ENCODE data around the gene PABPC1L2A. TPM values are rescaled to one million over a fixed set of nuclear protein-coding genes. Genes with fewer than 3 reads are reported as not detected.
"Not testable (repeated sequence)": the region's sequence is repeated elsewhere in the genome, so short reads cannot be mapped to it uniquely, and the experiment has no call there.

The PABPC1L2A gene
- polyA plus RNA-seq (ENCODE audit: insufficient read length in 3 of 3), result not detected
- long read RNA-seq, donor 1, result 0 reads
- long read RNA-seq, donor 2, result 0 reads
- long read RNA-seq, donor 3, result 0 reads
- long read RNA-seq, donor 4, result 0 reads
- long read RNA-seq, donor 5, result 0 reads
- long read RNA-seq, donor 6, result 0 reads
- long read RNA-seq, donor 7, result 0 reads
- long read RNA-seq, donor 8, result 0 reads
- long read RNA-seq, donor 9, result 0 reads
- long read RNA-seq, donor 10, result 0 reads
- long read RNA-seq, donor 11, result 0 reads
- long read RNA-seq, donor 12, result 0 reads
- long read RNA-seq, donor 13, result 0 reads
- long read RNA-seq, donor 14, result 0 reads
- long read RNA-seq, donor 15, result 0 reads
- long read RNA-seq, donor 16, result 0 reads

DNA sequence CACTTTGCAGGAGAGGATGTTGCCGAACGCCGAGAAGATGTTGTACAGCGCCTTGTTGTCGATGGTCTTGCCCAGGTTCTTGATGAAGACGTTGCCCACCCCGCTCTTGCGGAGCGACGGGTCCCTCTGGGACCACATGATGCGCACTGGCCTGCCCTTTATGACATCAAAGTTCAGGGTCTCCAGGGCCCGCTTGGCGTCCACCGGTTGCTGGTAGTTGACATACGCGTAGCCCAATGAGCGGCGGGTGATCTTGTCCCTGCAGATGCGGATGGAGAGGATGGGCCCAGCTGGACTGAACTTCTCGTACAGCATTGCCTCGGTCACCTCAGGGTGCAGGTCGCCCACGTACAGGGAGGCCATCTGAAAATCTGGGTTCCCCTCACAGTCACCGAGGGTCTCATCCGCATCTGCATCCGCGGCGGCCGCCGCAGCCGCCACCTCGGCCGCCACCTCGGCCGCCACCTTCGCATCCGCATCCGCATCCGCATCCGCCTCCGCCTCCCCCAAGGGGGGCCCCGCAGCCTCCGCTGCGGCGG, at the start of gene PABPC1L2A:
PABPC1L2A (minus strand) TSS at position 489 of the 539 bp plus-strand sequence; CDS start at position 363, 126 bp downstream.
- not testable (repeated sequence) for DNase-seq (ENCODE audit: extremely low read depth in 1 of 11, low read depth in 9 of 11, low spot score in 4 of 11)

DNA sequence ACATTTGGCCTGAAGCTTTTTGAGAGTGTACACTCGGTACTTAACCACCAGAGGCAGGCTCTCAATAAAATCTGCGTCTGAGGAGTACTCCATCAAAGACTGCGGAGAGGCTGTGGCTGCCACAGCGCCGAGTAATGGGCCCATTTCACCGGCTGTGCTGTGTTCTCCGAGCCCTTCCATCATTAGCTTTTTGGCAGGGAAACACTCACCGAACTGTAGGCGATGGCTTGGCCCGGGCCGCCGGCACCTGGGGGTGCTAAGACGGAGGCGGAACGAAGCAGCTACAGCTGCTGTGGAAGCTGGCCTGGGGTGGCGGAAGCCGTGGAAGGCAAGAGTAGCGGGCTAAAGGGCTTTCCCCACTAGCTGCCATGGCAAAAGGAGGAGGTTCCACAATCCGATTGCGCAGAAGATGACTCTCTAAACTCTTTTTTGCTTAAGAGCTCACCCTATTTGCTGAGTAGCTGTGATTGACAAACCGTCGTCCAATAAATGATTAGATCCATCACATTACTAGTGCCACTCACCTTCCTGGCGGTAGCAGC, 48.5 kb upstream of the PABPC1L2A start:
- DNase-seq (ENCODE audit: extremely low read depth in 1 of 11, low read depth in 9 of 11, low spot score in 4 of 11), result peak in 4 of 11 donors; percentile 0 to 9 (median 3)

DNA sequence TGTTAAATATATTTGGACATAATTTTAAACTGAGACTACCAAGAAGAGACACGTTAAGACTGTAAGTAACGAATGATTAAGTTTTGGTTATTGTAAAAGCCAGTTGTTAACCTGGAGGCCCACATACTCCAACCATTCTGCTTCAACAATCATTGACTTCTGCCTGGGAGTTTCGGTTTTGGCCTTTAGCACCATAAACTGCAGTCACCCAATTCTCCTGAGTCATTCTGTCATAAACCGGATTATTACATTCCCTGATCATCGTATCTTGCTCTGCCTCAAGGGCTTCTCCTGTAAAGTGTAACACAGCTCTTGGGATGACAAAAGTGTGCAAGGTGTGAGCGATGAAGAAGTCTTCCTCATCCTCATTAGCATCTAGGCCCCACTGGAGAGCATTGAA, 46.9 kb upstream of the PABPC1L2A start:
- DNase-seq (ENCODE audit: extremely low read depth in 1 of 11, low read depth in 9 of 11, low spot score in 4 of 11), result no peak

DNA sequence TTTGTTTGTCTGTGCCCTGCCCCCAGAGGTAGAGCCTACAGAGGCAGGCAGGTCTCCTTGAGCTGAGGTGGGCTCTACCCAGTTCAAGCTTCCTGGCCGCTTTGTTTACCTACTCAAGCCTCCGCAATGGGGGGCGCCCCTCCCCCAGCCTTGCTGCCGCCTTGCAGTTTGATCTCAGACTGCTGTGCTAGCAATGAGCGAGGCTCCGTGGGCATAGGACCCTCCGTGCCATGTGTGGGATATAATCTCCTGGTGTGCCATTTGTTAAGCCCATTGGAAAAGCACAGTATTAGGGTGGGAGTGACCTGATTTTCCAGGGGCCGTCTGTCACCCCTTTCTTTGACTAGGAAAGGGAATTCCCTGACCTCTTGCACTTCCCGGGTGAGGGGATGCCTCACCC, 20.2 kb upstream of the PABPC1L2A start:
- not testable (repeated sequence) for DNase-seq (ENCODE audit: extremely low read depth in 1 of 11, low read depth in 9 of 11, low spot score in 4 of 11)

DNA sequence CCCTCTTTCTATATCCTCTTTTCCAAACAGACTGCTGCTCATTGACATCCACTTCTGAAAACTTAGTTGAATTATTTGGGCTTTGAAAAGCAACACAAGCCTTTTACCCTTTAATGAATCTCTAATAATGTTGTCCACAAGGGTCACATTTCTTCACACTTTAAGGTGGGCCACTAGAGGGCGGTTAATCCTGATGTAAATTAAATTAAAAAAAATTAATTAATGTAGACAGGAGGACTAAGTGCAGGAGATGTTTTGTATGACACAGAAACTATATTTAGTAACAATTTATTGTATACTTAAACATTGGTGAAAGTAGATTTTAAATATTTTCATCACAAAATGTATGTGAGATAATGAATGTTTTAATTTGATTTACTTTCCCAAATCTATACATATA, 7.5 kb upstream of the PABPC1L2A start:
- not testable (repeated sequence) for DNase-seq (ENCODE audit: extremely low read depth in 1 of 11, low read depth in 9 of 11, low spot score in 4 of 11)

DNA sequence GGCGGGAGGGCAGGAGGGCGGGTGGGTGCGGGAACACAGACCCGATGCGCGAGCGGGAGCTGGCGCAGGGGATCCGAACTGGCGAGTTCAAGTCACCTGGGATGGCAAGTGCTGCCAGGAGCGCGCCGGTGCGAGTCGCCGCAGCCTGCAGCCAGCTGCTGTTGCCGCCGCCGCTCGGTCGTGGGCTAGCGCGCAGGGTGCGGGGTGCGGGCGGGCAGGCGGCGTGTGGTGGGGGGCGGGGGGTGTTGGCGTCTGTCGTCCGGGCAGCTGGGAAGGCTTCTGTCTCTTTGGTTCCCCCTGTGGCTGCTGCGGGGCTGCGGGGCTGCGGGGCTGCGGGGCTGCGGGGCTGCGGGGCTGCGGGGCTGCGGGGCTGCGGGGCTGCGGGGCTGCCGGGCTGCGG, 572 bp upstream of the PABPC1L2A start:
- DNase-seq (ENCODE audit: extremely low read depth in 1 of 11, low read depth in 9 of 11, low spot score in 4 of 11), result not testable (repeated sequence)

DNA sequence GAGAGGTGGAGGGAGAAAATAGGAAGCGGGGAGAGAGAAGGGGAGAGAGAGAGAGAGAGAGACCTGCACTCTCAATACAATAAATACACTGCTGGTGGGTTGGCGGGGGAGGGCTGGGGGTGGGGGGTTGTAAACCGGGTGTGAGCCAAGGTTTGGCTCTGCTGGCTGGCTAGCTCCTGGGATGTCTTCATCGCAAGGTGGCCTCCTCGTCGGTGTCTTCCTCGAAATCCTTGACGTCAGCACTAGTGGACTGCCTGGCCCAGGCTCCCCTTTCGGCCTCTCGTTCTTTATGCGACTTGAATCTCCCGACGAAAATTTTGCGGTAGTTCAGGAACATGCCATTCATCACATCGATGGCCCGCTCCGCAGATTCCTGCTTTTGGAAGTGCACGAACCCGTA, 715 bp downstream of the PABPC1L2A start:
- DNase-seq (ENCODE audit: extremely low read depth in 1 of 11, low read depth in 9 of 11, low spot score in 4 of 11), result not testable (repeated sequence)

DNA sequence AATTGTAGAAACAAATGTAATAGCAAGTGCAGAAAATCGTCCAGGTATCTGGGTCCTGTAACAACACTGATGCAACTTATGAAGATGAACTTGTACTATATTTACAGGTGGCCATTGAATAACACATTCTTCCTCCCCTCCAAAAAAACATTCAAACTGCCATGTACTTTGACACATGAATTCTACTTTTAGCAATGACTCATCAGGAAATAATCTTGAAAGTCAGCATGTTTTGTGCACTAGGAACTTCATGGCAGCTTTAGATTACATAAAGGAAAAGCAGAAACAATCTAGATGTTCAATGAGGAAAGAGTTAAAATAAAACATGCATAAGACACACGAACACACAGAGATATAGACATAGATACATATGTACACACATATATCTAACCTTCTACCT, 2.5 kb downstream of the PABPC1L2A start:
- DNase-seq (ENCODE audit: extremely low read depth in 1 of 11, low read depth in 9 of 11, low spot score in 4 of 11), result no peak

DNA sequence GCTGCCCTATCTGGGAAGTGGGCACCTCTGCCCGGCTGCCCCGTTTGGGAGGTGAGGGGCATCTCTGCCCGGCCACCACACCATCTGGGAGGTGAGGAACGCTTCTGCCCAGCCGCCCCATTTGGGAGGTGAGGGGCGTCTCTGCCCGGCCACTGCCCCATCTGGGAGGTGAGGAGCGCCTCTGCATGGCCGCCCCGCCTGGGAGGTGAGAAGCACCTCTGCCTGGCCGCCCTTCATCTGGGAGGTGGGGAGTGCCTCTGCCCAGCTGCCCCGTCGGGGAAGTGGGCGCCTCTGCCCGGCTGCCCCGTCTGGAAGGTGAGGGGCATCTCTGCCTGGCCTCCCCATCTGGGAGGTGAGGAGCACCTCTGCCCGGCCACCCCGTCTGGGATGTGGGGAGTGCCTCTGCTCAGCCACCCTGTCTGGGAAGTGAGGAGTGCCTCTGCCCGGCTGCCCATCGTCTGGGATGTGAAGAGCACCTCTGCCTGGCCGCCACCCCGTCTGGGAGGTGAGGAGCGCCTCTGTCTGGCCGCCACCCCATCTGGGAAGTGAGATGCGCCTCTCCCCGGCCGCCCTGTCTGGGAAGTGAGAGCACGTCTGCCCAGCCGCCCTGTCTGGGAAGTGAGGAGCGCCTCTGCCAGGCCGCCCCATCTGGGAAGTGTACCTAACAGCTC, 9.8 kb downstream of the PABPC1L2A start:
- no peak for DNase-seq (ENCODE audit: extremely low read depth in 1 of 11, low read depth in 9 of 11, low spot score in 4 of 11)

DNA sequence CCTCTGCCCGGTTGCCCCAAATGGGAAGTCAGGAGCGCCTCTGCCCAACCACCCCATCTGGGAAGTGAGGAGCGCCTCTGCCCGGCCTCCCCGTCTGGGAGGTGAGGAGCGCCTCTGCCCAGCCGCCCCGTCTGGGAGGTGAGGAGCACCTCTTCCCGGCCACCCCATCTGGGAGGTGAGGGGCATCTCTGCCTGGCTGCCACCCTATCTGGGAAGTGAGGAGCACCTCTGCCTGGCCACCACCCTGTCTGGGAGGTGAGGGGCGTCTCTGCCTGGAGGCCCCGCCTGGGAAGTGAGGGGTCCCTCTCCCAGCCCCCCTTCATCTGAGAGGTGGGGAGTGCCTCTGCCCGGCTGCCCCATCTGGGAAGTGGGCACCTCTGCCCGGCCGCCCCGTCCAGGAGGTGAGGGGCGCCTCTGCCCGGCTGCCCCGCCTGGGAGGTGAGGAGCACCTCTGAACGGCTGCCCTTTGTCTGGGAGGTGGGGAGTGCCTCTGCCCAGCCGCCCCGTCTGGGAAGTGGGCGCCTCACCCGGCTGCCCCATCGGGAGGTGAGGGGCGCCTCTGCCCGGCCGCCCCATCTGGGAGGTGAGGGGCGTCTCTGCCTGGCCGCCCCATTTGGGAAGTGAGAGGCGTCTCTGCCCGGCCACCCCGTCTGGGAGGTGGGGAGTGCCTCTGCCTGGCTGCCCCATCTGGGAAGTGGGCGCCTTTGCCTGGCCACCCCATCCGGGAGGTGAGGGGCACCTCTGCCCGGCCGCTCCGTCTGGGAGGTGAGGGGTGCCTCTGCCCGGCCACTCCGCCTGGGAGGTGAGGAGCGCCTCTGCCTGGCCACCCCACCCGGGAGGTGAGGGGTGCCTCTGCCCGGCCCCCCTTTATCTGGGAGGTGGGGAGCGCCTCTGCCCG, 10.6 kb downstream of the PABPC1L2A start:
- DNase-seq (ENCODE audit: extremely low read depth in 1 of 11, low read depth in 9 of 11, low spot score in 4 of 11), result no peak

DNA sequence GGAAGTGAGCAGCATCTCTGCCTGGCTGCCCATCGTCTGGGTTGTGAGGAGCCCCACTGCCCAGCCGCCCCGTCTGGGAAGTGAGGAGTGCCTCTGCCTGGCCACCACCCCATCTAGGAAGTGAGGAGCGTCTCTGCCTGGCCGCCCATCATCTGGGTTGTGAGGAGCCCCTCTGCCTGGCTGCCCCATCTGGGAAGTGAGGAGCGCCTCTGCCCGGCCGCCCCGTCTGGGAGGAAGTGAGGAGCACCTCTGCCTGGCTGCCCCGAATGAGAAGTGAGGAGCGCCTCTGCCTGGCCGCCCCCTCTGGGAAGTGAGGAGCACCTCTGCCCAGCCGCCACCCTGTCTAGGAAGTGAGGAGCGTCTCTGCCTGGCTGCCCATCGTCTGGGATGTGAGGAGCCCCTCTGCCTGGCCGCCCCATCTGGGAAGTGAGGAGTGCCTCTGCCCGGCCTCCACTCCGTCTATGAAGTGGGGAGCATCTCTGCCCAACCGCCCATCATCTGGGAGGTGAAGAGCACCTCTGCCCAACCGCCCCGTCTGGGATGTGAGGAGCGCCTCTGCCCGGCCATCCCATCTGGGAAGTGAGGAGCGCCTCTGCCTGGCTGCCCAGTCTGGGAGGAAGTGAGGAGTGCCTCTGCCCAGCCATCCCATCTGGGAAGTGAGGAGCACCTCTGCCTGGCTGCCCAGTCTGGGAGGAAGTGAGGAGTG, 11.4 kb downstream of the PABPC1L2A start:
- DNase-seq (ENCODE audit: extremely low read depth in 1 of 11, low read depth in 9 of 11, low spot score in 4 of 11), result not testable (repeated sequence)

DNA sequence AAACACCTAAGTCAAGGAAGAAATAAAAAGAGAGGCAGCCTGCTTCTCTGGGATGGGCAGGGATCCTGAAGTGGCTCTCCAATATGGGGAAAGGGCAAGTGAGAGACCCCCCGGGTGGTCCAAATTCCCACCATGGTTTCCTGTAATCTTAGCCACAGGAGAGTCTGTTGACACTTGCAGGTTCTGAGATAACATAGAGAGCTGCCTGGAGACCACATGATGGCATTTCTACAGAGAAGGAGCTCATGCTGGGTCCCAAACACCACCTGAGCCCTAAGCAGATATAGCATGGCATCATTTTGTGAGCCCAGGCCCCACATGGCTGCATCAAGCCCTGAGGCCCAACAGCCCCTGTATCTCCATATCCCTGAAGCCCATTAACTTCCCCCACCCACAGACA, 50.4 kb downstream of the PABPC1L2A start:
- DNase-seq (ENCODE audit: extremely low read depth in 1 of 11, low read depth in 9 of 11, low spot score in 4 of 11), result no peak

Other genes starting within 250 kb of the PABPC1L2A start
- gene FAM236C, start 166.9 kb downstream of the PABPC1L2A start, polyA plus RNA-seq (ENCODE audit: insufficient read length in 3 of 3), result not detected
- under 1 TPM in 2 of 3 donors, not detected in 1; 0.45 to 0.80 TPM for gene FAM236A, start 141.3 kb downstream of the PABPC1L2A start, polyA plus RNA-seq (ENCODE audit: insufficient read length in 3 of 3)
- under 1 TPM; 0.30 to 0.57 (median 0.34) TPM for gene DMRTC1, start 135.7 kb downstream of the PABPC1L2A start, polyA plus RNA-seq (ENCODE audit: insufficient read length in 3 of 3)
- under 1 TPM in 1 of 3 donors, not detected in 2; 0.06 TPM for gene PABPC1L2B, start 76.6 kb downstream of the PABPC1L2A start, polyA plus RNA-seq (ENCODE audit: insufficient read length in 3 of 3)
- 1 to 10 TPM; 2.8 to 4.7 (median 3.8) TPM for gene NAP1L2, start 135.3 kb upstream of the PABPC1L2A start, polyA plus RNA-seq (ENCODE audit: insufficient read length in 3 of 3)